ENCODE data around the gene NAGS. TPM values are rescaled to one million over a fixed set of nuclear protein-coding genes. Genes with fewer than 3 reads are reported as not detected.
"Not testable (repeated sequence)": the region's sequence is repeated elsewhere in the genome, so short reads cannot be mapped to it uniquely, and the experiment has no call there.

Gene NAGS
- total and polyA plus RNA-seq, 2 donors from 2014 or later: 3.5 to 8.7 TPM

DNA sequence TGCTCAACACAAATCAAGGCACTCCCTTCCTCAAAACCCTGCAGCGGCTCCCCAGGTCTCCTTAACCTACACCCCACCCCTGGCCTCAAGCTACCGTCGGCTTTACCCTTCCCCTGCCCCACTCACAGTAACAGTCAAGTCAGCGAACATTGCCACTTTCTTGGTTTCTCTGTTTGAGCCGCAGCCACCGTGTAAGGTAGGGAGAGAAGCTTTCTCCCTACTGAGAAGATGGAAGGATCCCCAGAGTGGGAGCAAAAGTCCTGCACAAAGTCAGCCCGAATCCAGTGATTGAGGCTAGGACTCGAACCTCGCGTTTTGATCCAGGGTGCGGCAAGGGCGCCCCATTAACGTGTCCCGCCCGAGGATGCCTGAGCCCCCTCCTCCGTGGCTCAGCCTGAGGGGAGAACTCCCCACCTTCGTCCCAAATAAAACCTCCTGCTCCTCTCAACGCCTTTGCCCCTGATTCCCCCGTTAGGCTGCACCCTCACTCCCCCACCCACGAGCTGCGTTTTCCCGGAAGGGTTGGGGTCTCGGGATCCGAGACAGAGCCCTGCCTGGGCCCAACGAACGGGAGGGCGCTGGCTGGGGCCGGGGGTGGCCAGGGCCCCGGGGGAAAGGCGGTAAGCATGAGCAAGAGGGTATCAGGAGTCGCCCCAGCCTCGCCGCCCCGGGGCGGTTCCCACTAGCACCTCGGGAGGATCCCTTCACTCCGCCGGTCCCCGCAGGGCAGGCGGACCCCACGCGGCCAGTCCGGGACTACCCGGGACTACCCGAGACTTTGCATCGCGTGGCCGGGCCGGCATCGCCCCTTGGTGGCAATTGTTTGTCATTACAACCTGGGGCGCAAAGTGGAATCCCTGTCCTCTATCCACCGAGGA lies 9.9 kb upstream of the NAGS start:
- Histone ChIP-seq H3K27me3 (ENCODE audit: control insufficient read depth, insufficient read depth, low read length) (no peaks in the 10 kb centered on the region), H3K36me3 (ENCODE audit: control insufficient read depth in 2 of 3, insufficient read depth in 3 of 3, low read length in 3 of 3) (no peaks in the 10 kb centered on the region), H3K9ac (ENCODE audit: low read length in 3 of 3) (peak overlapping the region in 1 of 3 donors; percentile 2), H3K4me1 (ENCODE audit: control insufficient read depth in 2 of 3, insufficient read depth in 2 of 3, low read depth in 1 of 3, low read length in 3 of 3) (peaks cover 0 to 4% (median 2%) of the 10 kb centered on the region in 3 donors), H3K4me3 (ENCODE audit: low read length in 3 of 3) (no peak overlapping the region), H3K27ac (ENCODE audit: low read depth in 2 of 2, low read length in 2 of 2) (no peak overlapping the region), H3K9me3 (ENCODE audit: control insufficient read depth in 2 of 3, insufficient read depth in 1 of 3, low read length in 3 of 3) (no peaks in the 10 kb centered on the region)
- FAIRE-seq (no peak), DNase-seq (peak; percentile 70 to 88 (median 83))
- intact Hi-C loops (cut with DNase I): no loop called here
- TF ChIP-seq, protein P1, sequence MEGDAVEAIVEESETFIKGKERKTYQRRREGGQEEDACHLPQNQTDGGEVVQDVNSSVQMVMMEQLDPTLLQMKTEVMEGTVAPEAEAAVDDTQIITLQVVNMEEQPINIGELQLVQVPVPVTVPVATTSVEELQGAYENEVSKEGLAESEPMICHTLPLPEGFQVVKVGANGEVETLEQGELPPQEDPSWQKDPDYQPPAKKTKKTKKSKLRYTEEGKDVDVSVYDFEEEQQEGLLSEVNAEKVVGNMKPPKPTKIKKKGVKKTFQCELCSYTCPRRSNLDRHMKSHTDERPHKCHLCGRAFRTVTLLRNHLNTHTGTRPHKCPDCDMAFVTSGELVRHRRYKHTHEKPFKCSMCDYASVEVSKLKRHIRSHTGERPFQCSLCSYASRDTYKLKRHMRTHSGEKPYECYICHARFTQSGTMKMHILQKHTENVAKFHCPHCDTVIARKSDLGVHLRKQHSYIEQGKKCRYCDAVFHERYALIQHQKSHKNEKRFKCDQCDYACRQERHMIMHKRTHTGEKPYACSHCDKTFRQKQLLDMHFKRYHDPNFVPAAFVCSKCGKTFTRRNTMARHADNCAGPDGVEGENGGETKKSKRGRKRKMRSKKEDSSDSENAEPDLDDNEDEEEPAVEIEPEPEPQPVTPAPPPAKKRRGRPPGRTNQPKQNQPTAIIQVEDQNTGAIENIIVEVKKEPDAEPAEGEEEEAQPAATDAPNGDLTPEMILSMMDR (IDR thresholded peaks at IDR 0.05; ENCODE audit: borderline replicate concordance, extremely low read depth, insufficient read depth): peak; percentile 78

DNA sequence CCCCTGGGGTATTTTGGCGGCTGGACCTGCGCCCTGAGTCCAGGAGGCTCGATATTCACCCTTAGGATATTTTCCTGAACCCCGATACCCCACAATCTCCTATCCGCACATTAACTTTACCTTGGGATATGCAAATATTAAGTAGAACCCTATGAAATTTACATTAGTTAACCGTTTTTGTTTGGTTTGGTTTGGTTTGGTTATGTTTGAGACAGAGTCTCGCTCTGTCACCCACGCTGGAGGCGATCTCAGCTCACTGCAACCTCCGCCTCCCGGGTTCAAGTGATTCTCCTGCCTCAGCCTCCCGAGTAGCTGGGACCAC lies 9.3 kb upstream of the NAGS start:
- H3K4me3 ChIP-seq (ENCODE audit: low read length in 3 of 3): no peak overlapping the region
- no peak for FAIRE-seq

DNA sequence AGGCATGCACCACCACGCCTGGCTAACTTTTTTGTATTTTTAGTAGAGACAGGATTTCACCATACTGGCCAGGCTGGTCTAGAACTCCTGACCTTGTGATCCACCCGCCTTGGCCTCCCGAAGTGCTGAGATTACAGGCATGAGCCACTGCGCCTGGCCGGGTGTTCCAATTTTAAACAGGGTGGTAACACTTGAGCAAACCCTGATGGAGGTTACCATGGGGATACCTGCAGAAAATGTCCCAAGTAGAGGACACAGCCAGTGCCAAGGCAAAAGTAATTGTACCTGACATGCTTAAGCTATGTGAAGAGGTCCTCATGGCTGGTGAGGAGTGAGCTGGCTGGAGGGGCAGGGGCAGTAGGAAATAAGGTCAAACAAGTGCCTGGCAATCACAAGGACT lies 7.2 kb upstream of the NAGS start:
- H3K36me3 ChIP-seq (ENCODE audit: control insufficient read depth in 2 of 3, insufficient read depth in 3 of 3, low read length in 3 of 3); H3K9me3 ChIP-seq (ENCODE audit: control insufficient read depth in 2 of 3, insufficient read depth in 1 of 3, low read length in 3 of 3); H3K4me3 ChIP-seq (ENCODE audit: low read length in 3 of 3); H3K27ac ChIP-seq (ENCODE audit: low read depth in 2 of 2, low read length in 2 of 2); H3K27me3 ChIP-seq (ENCODE audit: control insufficient read depth, insufficient read depth, low read length); FAIRE-seq; H3K4me1 ChIP-seq (ENCODE audit: control insufficient read depth in 2 of 3, insufficient read depth in 2 of 3, low read depth in 1 of 3, low read length in 3 of 3); intact Hi-C loops (cut with DNase I); H3K9ac ChIP-seq (ENCODE audit: low read length in 3 of 3); DNase-seq: not testable (repeated sequence)

More for the DNA sequence above, 9.3 kb upstream of the NAGS start:
- H3K36me3 ChIP-seq (ENCODE audit: control insufficient read depth in 2 of 3, insufficient read depth in 3 of 3, low read length in 3 of 3): no peaks in the 10 kb centered on the region
- no peak overlapping the region for H3K27ac ChIP-seq (ENCODE audit: low read depth in 2 of 2, low read length in 2 of 2)
- no peaks in the 10 kb centered on the region for H3K9me3 ChIP-seq (ENCODE audit: control insufficient read depth in 2 of 3, insufficient read depth in 1 of 3, low read length in 3 of 3)
- H3K27me3 ChIP-seq (ENCODE audit: control insufficient read depth, insufficient read depth, low read length): no peaks in the 10 kb centered on the region
- no peak for DNase-seq
- no peak overlapping the region for H3K9ac ChIP-seq (ENCODE audit: low read length in 3 of 3)
- TF ChIP-seq, protein P1 (IDR thresholded peaks at IDR 0.05; ENCODE audit: borderline replicate concordance, extremely low read depth, insufficient read depth): no peak
- intact Hi-C loops (cut with DNase I): no loop called here
- H3K4me1 ChIP-seq (ENCODE audit: control insufficient read depth in 2 of 3, insufficient read depth in 2 of 3, low read depth in 1 of 3, low read length in 3 of 3): peaks cover 0 to 4% (median 2%) of the 10 kb centered on the region in 3 donors

DNA sequence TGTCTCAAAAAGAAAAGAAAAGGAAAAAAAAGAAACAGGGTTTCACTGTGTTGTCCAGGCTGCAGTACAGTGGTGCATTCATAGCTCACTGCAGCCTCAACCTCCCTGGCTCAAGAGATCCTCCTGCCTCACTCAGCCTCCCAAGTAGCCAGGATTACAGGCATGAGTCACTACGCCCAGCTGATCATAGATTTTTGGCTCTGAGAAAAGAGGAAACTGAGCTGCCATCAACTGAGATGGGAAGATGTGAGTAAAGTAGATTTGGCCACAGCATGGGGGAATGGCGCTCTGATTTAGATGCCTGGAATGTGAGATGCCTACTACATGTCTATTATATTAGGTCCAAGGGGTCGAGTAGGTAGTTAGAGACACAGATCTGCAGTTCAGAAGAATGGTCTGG lies 5.9 kb upstream of the NAGS start:
- Histone ChIP-seq H3K27ac (ENCODE audit: low read depth in 2 of 2, low read length in 2 of 2) (no peak overlapping the region), H3K9ac (ENCODE audit: low read length in 3 of 3) (no peak overlapping the region), H3K27me3 (ENCODE audit: control insufficient read depth, insufficient read depth, low read length) (peaks cover 2% of the 10 kb centered on the region), H3K4me1 (ENCODE audit: control insufficient read depth in 2 of 3, insufficient read depth in 2 of 3, low read depth in 1 of 3, low read length in 3 of 3) (peaks cover 0 to 10% (median 4%) of the 10 kb centered on the region in 3 donors), H3K4me3 (ENCODE audit: low read length in 3 of 3) (no peak overlapping the region), H3K9me3 (ENCODE audit: control insufficient read depth in 2 of 3, insufficient read depth in 1 of 3, low read length in 3 of 3) (no peaks in the 10 kb centered on the region), H3K36me3 (ENCODE audit: control insufficient read depth in 2 of 3, insufficient read depth in 3 of 3, low read length in 3 of 3) (no peaks in the 10 kb centered on the region)
- DNase-seq (no peak), FAIRE-seq (no peak)
- intact Hi-C loops (cut with DNase I): no loop called here
- TF ChIP-seq, protein P1 (IDR thresholded peaks at IDR 0.05; ENCODE audit: borderline replicate concordance, extremely low read depth, insufficient read depth): no peak

Measured in kidney (tissue), 14 donors.